HG02981 (cell line): Measurements from ENCODE around the gene XRRA1.
"Not testable (repeated sequence)": the region's sequence is repeated elsewhere in the genome, so short reads cannot be mapped to it uniquely, and the experiment has no call there.

Source experiments
- ATAC-seq: cut with Tn5 transposase; IDR thresholded peaks from one replicate; pipeline ENCODE4 v1.9.1; 2021; ENCODE audit warnings: mild to moderate bottlenecking, moderate library complexity; ENCODE audit not compliant: unreplicated experiment

Gene XRRA1

GRCh38 chr11:74905326-74905725 is 43.6 kb downstream of the XRRA1 start:
- no peak for ATAC-seq

GRCh38 chr11:74902342-74902741 is 46.5 kb downstream of the XRRA1 start:
- no peak for ATAC-seq

DNA sequence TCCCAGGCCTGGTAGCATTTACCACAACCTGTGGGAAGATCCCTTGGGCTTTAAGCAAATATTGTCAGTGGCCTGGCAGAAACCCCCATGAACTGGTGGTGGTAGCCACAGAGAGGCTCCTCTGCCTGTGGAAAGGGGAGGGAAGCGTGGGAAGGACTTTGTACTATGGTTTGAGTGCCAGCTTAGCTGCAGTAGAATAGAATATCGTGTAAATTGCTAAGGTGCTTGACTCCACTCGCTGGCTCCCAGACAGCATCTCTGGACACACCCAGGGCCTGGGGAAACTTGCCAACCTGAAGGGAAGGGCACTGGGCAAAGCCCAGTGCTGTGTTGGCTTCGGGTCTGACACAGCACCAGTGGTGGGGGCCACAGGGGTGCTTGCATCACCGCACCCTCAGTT is 52.6 kb downstream of the XRRA1 start:
- ATAC-seq: no peak

- no peak for ATAC-seq
These were observed 53.4 kb downstream of the XRRA1 start for GRCh38 chr11:74895340-74896116.

GRCh38 chr11:74893015-74893414 is 55.9 kb downstream of the XRRA1 start:
- not testable (repeated sequence) for ATAC-seq

- ATAC-seq: no peak
These were observed 71.8 kb downstream of the XRRA1 start for GRCh38 chr11:74877132-74877531.

DNA sequence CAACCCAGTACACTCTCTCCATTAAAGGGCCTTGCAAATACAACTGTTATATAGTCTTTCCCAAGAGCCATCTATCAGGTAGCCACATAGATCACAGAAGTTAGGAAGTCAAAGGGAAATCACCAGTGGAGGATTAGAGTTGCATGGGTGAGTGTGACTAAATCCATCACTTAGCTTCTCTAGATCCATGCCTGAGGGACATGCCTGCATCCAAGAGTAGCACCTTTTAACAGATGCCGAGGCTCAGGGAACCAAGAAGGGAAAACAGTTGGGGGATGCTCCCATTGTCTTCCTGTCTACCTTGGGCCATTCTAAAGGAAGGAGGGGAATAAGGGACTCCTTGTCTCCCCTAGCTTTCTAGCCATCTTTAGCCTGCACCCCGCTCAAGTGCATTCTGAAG is 77.9 kb downstream of the XRRA1 start:
- no peak for ATAC-seq

GRCh38 chr11:74870485-74870884 is 78.4 kb downstream of the XRRA1 start:
- no peak for ATAC-seq

GRCh38 chr11:74866557-74866956 is 82.3 kb downstream of the XRRA1 start:
- ATAC-seq: no peak

DNA sequence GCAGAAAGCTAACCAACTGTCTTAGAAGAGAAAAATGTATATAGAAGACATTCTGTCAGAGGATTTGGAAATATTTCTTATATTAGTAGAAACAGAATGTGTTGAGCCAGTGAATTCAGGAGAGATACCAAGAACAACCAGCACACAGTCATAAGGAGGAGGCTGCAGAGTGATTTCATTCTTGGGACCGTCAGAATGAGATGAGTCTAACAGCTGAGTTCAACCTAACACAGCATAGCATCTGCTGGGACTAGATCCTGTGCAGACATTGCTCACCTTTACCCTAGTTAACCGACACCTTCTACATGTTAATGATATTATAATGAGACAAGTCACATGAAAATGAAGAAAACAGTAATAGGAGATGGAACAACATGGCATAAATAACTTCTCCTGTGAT is 85.5 kb downstream of the XRRA1 start:
- no peak for ATAC-seq

- no peak for ATAC-seq
These were observed 88.1 kb downstream of the XRRA1 start for GRCh38 chr11:74860743-74861142.

GRCh38 chr11:74853223-74853622 is 95.7 kb downstream of the XRRA1 start:
- no peak for ATAC-seq

- no peak for ATAC-seq
These were observed 99.1 kb downstream of the XRRA1 start for GRCh38 chr11:74849525-74850391.

DNA sequence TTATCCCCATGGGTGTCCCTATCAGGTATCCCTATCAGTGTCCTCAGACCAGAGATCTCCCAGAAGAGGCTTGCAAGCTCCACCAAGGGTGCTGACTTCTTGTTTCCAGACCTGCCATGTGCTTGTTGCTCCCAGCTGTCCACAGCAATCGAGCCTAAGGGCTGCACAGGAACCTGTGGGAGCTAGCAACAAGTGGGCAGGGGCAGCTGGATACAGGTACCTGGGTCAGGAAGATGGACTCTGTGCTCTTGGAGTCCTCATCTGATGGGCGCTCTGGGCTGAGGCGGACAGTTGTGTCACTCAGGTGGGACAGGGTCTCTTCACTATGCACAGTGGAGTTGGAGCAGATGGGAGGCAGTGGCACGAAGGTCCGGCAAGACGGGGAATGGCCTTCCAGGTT is 101.0 kb downstream of the XRRA1 start:
- ATAC-seq: no peak

GRCh38 chr11:74847395-74847794 is 101.5 kb downstream of the XRRA1 start:
- ATAC-seq: no peak

- no peak for ATAC-seq
These were observed 102.1 kb downstream of the XRRA1 start for GRCh38 chr11:74846770-74847169.

DNA sequence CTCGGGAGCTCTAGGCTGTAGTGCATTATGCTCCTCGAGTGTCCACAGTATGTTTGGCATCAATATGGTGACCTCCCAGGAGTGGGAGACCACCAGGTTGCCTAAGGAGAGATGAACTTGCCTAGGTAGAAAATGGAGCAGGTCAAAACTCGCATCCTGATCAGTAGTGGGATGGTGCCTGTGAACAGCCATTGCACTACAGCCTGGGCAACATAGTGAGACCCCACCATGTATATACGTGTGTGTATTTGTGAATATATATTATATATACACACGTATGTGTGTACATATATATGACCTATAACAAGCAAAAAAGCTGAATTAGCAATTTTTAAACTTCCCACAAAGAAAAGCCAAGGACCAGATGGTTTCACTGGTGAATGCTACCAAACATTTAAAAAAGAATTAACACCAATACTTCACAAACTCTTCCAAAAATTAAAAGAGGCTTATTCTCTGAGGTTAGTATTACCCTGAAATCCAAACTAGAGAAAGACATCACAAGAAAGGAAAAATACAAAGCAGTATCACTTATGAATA is 102.8 kb downstream of the XRRA1 start:
- no peak for ATAC-seq

- no peak for ATAC-seq
These were observed 104.0 kb downstream of the XRRA1 start for GRCh38 chr11:74844865-74845264.

- no peak for ATAC-seq
These were observed 104.8 kb downstream of the XRRA1 start for GRCh38 chr11:74844072-74844471.

DNA sequence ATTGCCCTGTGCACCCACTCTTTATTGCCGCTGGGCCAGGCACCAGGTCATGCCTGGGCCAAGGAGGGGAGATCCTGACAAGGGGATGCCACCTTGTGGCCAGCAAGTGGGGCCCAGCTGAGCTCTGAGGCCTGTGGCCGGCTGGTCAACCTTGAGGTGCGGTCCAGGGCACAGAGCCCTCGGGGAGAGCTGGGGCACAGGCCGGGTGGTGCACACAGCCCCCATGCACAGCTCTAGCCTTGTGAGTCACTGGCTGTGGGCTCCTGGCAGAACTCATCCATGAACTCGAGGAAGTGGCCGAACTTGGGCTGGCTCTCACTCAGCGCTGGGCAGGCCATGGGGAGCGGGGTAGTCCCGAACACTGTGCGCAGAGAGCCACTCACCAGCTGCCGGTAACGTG is 105.9 kb downstream of the XRRA1 start:
- ATAC-seq: no peak

- ATAC-seq: no peak
These were observed 108.4 kb downstream of the XRRA1 start for GRCh38 chr11:74840486-74840885.

DNA sequence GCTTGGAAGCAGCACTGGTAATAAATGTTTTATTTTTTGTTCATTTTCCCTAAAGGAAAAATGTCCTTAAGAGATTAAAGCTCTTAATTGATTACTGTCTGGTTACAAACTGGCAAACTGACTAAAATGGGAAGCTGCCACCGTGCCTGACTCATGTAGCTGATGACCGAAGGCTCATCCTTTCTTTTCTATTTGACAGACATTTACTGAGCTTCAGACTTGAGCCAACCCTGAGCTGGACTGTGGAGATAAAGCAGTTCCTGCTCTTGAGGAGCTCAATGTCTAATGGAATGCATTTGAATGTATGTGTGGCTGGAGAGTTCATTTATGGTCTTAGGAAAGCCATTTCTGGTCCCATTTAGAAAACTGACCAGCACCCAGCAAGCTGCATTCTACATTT is 108.9 kb downstream of the XRRA1 start:
- ATAC-seq: no peak
